MM.1S (cell line): Measurements from ENCODE around the gene EXOC2.
"Not testable (repeated sequence)": the region's sequence is repeated elsewhere in the genome, so short reads cannot be mapped to it uniquely, and the experiment has no call there.

Source experiments
- EZH2 ChIP-seq: fragments of 300-600 bp; sonication (generic); optimal IDR thresholded peaks from 2 replicates; pipeline ENCODE3; 2017; ENCODE audit warnings: low read depth, mild to moderate bottlenecking, antibody characterized with exemption, low read length, mixed read lengths
- EZH2phosphoT487 ChIP-seq: fragments of 300-600 bp; sonication (generic); IDR thresholded peaks from 2 replicates; pipeline ENCODE4 v1.6.1; 2018; ENCODE audit warnings: antibody characterized with exemption, low read length
- TF ChIP-seq, protein P1 (sequence below): fragments of 300-600 bp; sonication (generic); IDR thresholded peaks from 2 replicates; pipeline ENCODE4 v1.5.1; 2016; ENCODE audit warnings: antibody characterized with exemption, low read length, mixed read lengths

DNA sequence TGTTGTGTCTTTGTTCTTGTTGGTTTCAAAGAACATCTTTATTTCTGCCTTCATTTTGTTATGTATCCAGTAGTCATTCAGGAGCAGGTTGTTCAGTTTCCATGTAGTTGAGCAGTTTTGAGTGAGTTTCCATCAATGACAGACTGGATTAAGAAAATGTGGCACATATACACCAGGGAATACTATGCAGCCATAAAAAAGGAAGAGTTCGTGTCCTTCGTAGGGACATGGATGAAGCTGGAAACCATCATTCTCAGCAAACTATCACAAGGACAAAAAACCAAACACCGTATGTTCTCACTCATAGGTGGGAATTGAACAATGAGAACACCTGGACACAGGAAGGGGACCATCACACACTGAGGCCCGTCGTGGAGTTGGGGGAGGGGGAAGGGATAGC is 87.0 kb downstream of the EXOC2 start:
- TF ChIP-seq, protein P1, sequence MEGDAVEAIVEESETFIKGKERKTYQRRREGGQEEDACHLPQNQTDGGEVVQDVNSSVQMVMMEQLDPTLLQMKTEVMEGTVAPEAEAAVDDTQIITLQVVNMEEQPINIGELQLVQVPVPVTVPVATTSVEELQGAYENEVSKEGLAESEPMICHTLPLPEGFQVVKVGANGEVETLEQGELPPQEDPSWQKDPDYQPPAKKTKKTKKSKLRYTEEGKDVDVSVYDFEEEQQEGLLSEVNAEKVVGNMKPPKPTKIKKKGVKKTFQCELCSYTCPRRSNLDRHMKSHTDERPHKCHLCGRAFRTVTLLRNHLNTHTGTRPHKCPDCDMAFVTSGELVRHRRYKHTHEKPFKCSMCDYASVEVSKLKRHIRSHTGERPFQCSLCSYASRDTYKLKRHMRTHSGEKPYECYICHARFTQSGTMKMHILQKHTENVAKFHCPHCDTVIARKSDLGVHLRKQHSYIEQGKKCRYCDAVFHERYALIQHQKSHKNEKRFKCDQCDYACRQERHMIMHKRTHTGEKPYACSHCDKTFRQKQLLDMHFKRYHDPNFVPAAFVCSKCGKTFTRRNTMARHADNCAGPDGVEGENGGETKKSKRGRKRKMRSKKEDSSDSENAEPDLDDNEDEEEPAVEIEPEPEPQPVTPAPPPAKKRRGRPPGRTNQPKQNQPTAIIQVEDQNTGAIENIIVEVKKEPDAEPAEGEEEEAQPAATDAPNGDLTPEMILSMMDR: not testable (repeated sequence)
- not testable (repeated sequence) for TF ChIP-seq EZH2, EZH2phosphoT487
